ENCODE results near the gene ATAD1.
A peak's percentile ranks its signal among the peaks of the same experiment; 100 is the strongest.
"Not testable (repeated sequence)": the region's sequence is repeated elsewhere in the genome, so short reads cannot be mapped to it uniquely, and the experiment has no call there.

The ATAD1 gene, protein sequence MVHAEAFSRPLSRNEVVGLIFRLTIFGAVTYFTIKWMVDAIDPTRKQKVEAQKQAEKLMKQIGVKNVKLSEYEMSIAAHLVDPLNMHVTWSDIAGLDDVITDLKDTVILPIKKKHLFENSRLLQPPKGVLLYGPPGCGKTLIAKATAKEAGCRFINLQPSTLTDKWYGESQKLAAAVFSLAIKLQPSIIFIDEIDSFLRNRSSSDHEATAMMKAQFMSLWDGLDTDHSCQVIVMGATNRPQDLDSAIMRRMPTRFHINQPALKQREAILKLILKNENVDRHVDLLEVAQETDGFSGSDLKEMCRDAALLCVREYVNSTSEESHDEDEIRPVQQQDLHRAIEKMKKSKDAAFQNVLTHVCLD

GRCh38 chr10:87817609-87818504 is at the start of gene ATAD1:
TSS of gene ATAD1 (minus strand) at chr10:87818226. CDS start at chr10:87814599, 3,627 bp downstream.
- DNase-seq (ENCODE audit: low read depth), result peak; percentile 69

DNA sequence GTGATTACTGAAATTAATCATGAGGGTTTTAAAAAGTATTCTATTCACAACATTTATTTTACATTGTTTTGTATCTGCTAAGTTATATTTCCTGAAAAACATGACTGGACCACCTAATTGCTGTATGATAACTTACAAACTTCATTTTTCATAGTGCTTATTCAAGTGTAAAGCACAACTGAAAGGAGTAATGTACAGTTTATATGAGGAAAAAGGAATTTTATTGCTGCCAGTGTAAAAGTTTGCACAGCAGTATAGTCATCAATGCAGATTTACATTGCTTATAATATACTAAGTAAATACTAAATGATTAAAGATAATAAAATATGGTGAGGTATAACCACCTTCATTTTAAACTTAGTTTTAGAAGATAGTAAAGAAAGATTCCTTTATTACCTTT is 49.4 kb upstream of the ATAD1 start:
- DNase-seq (ENCODE audit: low read depth), result no peak

GRCh38 chr10:87866412-87866974 is 48.5 kb upstream of the ATAD1 start:
- DNase-seq (ENCODE audit: low read depth), result no peak

DNA sequence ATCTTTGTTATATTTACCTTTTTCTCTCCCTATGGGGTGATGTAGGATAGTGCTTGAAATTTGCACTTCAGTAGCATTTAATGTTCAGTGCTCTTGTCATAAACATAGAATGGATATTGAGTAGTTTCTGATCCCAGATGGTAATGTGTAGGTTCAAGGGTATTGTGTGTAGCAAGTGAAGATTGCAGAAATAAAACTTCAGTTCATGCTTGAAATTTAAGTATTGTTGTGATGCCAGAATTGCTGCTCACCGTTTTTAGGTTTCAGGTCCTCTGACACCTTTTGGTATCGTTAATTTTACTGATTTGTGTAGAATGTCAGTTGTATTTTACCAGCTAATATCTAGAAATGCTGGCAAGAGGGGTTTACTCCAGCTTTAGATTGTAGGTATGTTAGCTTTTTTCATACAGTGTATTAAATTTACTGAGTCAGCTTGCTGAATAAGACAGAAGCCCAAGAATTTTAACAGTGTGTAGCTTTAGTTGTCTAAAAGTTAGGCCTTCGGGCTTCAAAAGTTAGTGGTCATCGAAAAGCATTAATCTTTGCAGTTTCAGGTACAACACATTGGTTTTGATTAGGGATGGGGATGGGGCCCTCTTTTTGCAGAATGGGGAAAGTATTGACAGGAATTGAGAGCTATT is 47.3 kb upstream of the ATAD1 start:
- DNase-seq (ENCODE audit: low read depth), result no peak

- DNase-seq (ENCODE audit: low read depth), result no peak
These were observed 46.6 kb upstream of the ATAD1 start for GRCh38 chr10:87864496-87865059.

- not testable (repeated sequence) for DNase-seq (ENCODE audit: low read depth)
These were observed 46.0 kb upstream of the ATAD1 start for GRCh38 chr10:87863951-87864495.

- DNase-seq (ENCODE audit: low read depth), result peak; percentile 58
These were observed 45.3 kb upstream of the ATAD1 start, which contains the start of the genes KLLN and PTEN for GRCh38 chr10:87863053-87863943. TSS of gene KLLN (minus strand) at chr10:87863533. CDS start at chr10:87862487, 1,046 bp downstream. TSS of gene PTEN (plus strand) at chr10:87863625. CDS start at chr10:87864470, 845 bp downstream.

DNA sequence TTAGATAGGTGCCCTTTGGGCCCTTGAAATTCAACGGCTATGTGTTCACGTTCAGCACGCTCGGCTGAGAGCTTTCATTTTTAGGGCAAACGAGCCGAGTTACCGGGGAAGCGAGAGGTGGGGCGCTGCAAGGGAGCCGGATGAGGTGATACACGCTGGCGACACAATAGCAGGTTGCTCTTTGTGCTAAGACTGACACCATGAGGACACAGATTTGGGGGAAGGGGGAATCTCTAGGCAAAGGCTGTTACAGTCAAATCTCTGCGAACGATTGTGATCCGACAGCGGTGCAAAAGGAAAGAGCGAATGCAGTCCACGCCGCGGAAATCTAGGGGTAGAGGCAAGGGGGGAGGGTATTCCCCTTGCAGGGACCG is 44.6 kb upstream of the ATAD1 start:
- DNase-seq (ENCODE audit: low read depth), result peak; percentile 11

DNA sequence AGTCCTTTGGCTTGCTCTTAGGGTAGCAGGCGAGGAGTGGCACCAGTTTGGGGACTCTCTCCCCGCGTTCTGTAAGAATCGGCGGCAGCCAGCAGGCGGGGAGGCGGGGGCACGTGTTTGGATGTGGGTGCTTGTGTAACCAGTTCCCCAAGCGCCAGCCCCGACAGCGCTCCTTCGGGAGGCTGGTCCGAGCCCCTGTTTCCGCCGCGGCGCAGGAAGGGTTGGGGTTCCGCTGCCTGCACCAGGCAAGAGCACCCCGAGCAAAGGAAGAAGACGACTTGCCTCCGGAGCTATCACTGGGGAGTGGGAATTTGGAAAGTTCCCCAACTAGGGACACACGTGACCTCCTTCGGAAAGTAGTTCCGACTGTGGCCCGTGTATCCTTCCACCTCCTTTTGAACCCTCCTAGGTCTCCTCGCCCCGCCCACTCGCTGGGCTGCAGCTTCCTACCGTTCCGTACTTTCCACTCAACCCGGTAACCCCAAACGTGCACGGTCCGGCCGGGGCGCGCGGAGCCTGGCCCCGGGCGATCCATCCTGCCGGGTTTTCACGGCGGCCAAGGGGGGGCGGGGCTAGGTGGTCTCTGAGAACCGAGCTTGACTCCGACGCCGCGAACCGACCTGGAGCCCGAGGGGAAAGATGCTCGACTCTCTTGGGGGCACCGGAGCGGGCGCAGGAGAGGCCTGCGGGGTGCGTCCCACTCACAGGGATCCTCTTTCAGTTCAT is 44.1 kb upstream of the ATAD1 start:
- DNase-seq (ENCODE audit: low read depth), result peak; percentile 84

- DNase-seq (ENCODE audit: low read depth), result peak; percentile 5
These were observed 43.5 kb upstream of the ATAD1 start for GRCh38 chr10:87861566-87861952.

GRCh38 chr10:87860816-87861403 is 42.9 kb upstream of the ATAD1 start:
- no peak for DNase-seq (ENCODE audit: low read depth)

DNA sequence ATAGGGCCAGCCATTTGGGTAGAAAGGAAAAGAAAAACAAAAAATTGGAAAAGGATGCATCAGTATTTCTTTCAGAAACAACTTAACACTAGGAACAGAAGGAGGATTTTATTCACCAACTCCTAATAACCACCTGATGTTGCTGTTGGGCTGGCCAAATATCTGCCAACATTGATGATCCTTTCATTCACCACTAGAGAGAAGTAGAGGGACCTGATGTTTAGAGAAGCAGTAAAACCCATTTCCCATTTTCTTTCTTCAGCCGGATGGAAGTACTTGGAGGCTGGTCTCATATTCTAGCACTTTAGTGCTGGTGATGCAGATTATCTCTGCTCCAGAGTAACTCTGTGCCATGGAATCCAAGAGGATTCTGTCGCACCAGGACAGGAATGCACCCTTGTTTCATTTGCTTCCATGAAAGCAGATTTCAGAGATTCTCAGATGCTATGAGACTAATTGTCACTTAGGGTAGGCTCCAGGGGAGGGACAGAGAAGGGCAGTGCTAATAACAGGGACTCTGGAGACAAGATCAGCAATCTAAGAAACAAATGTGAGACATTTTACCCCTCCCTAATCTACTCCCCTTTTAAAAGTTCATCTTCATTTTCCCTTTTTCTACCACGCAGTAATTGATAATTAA is 42.2 kb upstream of the ATAD1 start:
- no peak for DNase-seq (ENCODE audit: low read depth)

- not testable (repeated sequence) for DNase-seq (ENCODE audit: low read depth)
These were observed 37.6 kb upstream of the ATAD1 start for GRCh38 chr10:87855665-87856064.

- DNase-seq (ENCODE audit: low read depth), result not testable (repeated sequence)
These were observed 37.2 kb upstream of the ATAD1 start for GRCh38 chr10:87855247-87855646.

DNA sequence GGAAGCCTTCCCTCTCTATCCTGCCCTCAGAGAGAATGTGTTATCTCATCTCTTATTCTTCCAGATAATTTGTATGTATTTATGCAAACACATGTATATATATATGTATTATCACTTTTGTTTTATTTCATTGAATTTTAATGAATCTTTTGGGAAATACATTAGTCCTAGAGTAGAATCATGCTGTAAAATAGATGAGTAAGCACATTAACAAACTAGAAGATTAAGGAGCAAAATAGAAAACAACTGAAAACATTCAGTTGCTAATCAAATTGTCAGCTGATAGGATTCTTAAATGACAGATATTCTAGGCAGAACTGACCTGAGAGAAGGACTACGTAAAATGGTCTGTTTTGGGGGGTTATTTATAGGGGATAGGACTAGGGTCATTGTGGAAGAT is 34.1 kb upstream of the ATAD1 start:
- DNase-seq (ENCODE audit: low read depth), result no peak

GRCh38 chr10:87850742-87851205 is 32.7 kb upstream of the ATAD1 start:
- no peak for DNase-seq (ENCODE audit: low read depth)

- DNase-seq (ENCODE audit: low read depth), result no peak
These were observed 31.0 kb upstream of the ATAD1 start for GRCh38 chr10:87849001-87849400.

DNA sequence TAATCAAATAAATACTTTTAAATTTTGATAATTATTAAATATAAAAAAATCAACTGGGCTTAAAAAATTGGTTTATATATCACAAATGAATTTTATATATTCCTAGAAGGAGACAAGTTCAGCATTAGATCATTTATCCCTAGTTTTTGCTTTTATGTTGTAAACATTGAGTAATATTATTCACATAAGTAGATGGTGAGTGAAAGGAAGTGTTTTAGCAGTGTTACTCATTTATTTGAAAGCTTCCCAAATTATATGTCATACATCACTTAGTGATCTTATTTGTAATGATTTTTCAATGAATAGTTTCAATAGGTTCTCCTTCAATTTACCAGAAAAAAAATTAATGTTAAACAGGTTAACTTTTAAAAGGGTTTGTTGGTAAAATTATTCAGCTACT is 29.5 kb upstream of the ATAD1 start:
- DNase-seq (ENCODE audit: low read depth), result no peak

DNA sequence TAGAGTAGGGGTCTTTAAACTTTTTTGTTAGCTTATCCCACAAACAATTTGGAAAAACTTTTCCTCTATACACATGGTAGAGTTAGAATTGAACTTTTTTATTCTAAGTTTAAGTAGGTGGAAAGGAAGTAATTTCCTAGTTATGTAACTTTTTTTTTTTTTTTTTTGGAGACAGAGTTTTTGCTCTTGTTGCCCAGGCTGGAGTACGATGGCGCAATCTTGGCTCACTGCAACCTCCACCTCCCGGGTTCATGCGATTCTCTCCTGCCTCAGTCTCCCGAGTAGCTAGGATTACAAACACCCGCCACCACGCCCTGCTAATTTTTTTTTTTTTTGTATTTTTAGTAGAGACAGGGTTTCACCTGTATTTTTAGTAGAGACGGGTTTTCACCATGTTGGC is 28.7 kb upstream of the ATAD1 start:
- not testable (repeated sequence) for DNase-seq (ENCODE audit: low read depth)
